ENCODE results near the gene TMEM273.

Gene TMEM273

DNA sequence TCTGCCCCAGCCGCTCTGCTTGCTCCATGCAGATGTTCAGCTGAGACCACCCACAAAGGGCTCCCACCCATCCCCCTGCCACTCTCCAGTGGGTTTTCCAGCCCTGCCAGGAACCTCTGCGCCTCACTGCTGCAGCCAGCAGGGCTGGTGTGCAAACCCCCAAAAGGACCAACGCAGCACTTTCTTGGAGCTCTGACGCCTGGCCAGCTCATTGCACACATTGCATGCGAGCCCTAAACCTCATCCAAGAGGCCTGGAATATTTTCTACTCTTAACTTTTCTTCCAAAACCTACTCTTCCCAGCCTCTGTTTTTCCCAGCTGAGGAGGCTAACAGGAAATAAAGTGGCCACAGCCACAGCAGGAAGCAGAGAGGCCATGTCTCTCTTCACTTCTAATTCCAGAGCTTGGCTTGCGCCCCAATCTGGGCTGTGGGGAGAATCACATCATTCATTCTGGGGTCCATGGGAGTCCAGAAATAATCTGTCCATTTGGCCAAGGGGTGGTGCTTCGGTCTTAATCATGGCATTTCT, 49.8 kb downstream of the TMEM273 start:
- H3K4me3 ChIP-seq (replicated peaks; ENCODE audit: low read depth, low read length) = no peak overlapping the region
- TF ChIP-seq, protein P1, sequence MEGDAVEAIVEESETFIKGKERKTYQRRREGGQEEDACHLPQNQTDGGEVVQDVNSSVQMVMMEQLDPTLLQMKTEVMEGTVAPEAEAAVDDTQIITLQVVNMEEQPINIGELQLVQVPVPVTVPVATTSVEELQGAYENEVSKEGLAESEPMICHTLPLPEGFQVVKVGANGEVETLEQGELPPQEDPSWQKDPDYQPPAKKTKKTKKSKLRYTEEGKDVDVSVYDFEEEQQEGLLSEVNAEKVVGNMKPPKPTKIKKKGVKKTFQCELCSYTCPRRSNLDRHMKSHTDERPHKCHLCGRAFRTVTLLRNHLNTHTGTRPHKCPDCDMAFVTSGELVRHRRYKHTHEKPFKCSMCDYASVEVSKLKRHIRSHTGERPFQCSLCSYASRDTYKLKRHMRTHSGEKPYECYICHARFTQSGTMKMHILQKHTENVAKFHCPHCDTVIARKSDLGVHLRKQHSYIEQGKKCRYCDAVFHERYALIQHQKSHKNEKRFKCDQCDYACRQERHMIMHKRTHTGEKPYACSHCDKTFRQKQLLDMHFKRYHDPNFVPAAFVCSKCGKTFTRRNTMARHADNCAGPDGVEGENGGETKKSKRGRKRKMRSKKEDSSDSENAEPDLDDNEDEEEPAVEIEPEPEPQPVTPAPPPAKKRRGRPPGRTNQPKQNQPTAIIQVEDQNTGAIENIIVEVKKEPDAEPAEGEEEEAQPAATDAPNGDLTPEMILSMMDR (IDR thresholded peaks at IDR 0.05; ENCODE audit: low read depth, low read length, missing control alignments) = no peak
- no peak for DNase-seq (ENCODE audit: extremely low read depth, low read depth)

- H3K4me3 ChIP-seq (replicated peaks; ENCODE audit: low read depth, low read length) = no peak overlapping the region
- TF ChIP-seq, protein P1 (IDR thresholded peaks at IDR 0.05; ENCODE audit: low read depth, low read length, missing control alignments) = no peak
- DNase-seq (ENCODE audit: extremely low read depth, low read depth) = no peak
Measured at GRCh38 chr10:49136525-49136924, 51.7 kb downstream of the TMEM273 start.

GRCh38 chr10:49135575-49136313, 52.4 kb downstream of the TMEM273 start:
- TF ChIP-seq, protein P1 (IDR thresholded peaks at IDR 0.05; ENCODE audit: low read depth, low read length, missing control alignments) = no peak
- no peak for DNase-seq (ENCODE audit: extremely low read depth, low read depth)
- no peak overlapping the region for H3K4me3 ChIP-seq (replicated peaks; ENCODE audit: low read depth, low read length)

GRCh38 chr10:49134327-49134726, 53.9 kb downstream of the TMEM273 start:
- H3K4me3 ChIP-seq (replicated peaks; ENCODE audit: low read depth, low read length) = no peak overlapping the region
- TF ChIP-seq, protein P1 (IDR thresholded peaks at IDR 0.05; ENCODE audit: low read depth, low read length, missing control alignments) = no peak
- DNase-seq (ENCODE audit: extremely low read depth, low read depth) = no peak

- H3K4me3 ChIP-seq (replicated peaks; ENCODE audit: low read depth, low read length) = no peak within 1 kb of the TSS
- TF ChIP-seq, protein P1 (IDR thresholded peaks at IDR 0.05; ENCODE audit: low read depth, low read length, missing control alignments) = no peak
- no peak for DNase-seq (ENCODE audit: extremely low read depth, low read depth)
Measured at GRCh38 chr10:49133706-49134248, 54.4 kb downstream of the TMEM273 start, which contains the start of gene FAM170B. FAM170B (minus strand) TSS chr10:49134021; CDS start chr10:49133918, 103 bp downstream.

GRCh38 chr10:49132362-49132737, 55.8 kb downstream of the TMEM273 start:
- H3K4me3 ChIP-seq (replicated peaks; ENCODE audit: low read depth, low read length) = no peak overlapping the region
- TF ChIP-seq, protein P1 (IDR thresholded peaks at IDR 0.05; ENCODE audit: low read depth, low read length, missing control alignments) = no peak
- DNase-seq (ENCODE audit: extremely low read depth, low read depth) = no peak
